IMR-90 (cell line): ENCODE data around the gene ASTN2. TPM values are rescaled to one million over a fixed set of nuclear protein-coding genes. Genes with fewer than 3 reads are reported as not detected.

Experiments used
- ATAC-seq: fragments of 200-7000 bp; cut with Tn5 transposase; 2 replicates; pipeline ENCODE4 v1.9.1; 2020; ENCODE audit warnings: low read depth, mild to moderate bottlenecking, moderate library complexity
- BruUV-seq: library from RNA; stranded (reverse); fragments of 400-500 nt; replicated peaks from 2 replicates; lab custom pipeline; 2021; lab: Mats Ljungman, UMichigan
- CTCF ChIA-PET: fragments of 300-600 bp; formaldehyde crosslinking; extraction: SDS; loops from one replicate; lab custom pipeline; 2021; ENCODE audit warnings: antibody characterized with exemption; lab: Yijun Ruan, JAX
- POLR2A ChIA-PET: fragments of 300-600 bp; sonication (Branson Sonifier 250); formaldehyde crosslinking; loops from one replicate; lab custom pipeline; 2022; ENCODE audit warnings: antibody characterized with exemption; ENCODE audit not compliant: unreplicated experiment; lab: Charles Lee
- DNase-seq: peaks from one replicate; pipeline ENCODE4 v3.0.0; 2013
- H2AFZ ChIP-seq: replicated peaks from 2 replicates; pipeline ENCODE3; 2013; ENCODE audit warnings: low read length, mild to moderate bottlenecking; ENCODE audit not compliant: poor library complexity
- H2AK5ac ChIP-seq: 2 replicates; pipeline ENCODE4 v1.6.1; 2013; ENCODE audit warnings: low read depth, low read length, inconsistent platforms
- H2AK9ac ChIP-seq: replicated peaks from 2 replicates; pipeline ENCODE3; 2013; ENCODE audit warnings: mild to moderate bottlenecking, low read depth, low read length, moderate library complexity; ENCODE audit not compliant: poor library complexity
- H2BK120ac ChIP-seq: 2 replicates; pipeline ENCODE4 v1.6.1; 2013; ENCODE audit warnings: low read depth, low read length, inconsistent platforms
- H2BK15ac ChIP-seq: 3 replicates; pipeline ENCODE4 v1.6.1; 2013; ENCODE audit warnings: low read depth, low read length, inconsistent platforms
- H2BK20ac ChIP-seq: 2 replicates; pipeline ENCODE4 v1.6.1; 2013; ENCODE audit warnings: low read depth, mild to moderate bottlenecking, inconsistent platforms, low read length, moderate library complexity
- H2BK5ac ChIP-seq: 2 replicates; pipeline ENCODE4 v1.6.1; 2013; ENCODE audit warnings: mild to moderate bottlenecking, low read depth, low read length, inconsistent platforms; ENCODE audit not compliant: poor library complexity, severe bottlenecking
- H3K14ac ChIP-seq: replicated peaks from 2 replicates; pipeline ENCODE4 v1.6.1; 2013; ENCODE audit warnings: low read depth, low read length, inconsistent platforms
- H3K18ac ChIP-seq: 2 replicates; pipeline ENCODE4 v1.6.1; 2013; ENCODE audit warnings: low read depth, low read length, control low read depth
- H3K23ac ChIP-seq: 2 replicates; pipeline ENCODE4 v1.6.1; 2013; ENCODE audit warnings: low read depth, low read length, inconsistent platforms
- H3K27ac ChIP-seq: 2 replicates; pipeline ENCODE4 v1.5.1; 2013; ENCODE audit warnings: mild to moderate bottlenecking, control low read depth, low read length; ENCODE audit not compliant: insufficient read depth
- H3K27me3 ChIP-seq: 2 replicates; pipeline ENCODE4 v1.6.1; 2013; ENCODE audit warnings: low read length; ENCODE audit not compliant: control insufficient read depth, insufficient read depth
- H3K36me3 ChIP-seq: 2 replicates; pipeline ENCODE4 v1.6.1; 2013; ENCODE audit warnings: low read length, mixed read lengths; ENCODE audit not compliant: control insufficient read depth, insufficient read depth
- H3K4ac ChIP-seq: 2 replicates; pipeline ENCODE4 v1.6.1; 2013; ENCODE audit warnings: low read depth, low read length, inconsistent platforms
- H3K4me1 ChIP-seq: 2 replicates; pipeline ENCODE4 v1.6.1; 2013; ENCODE audit warnings: low read length, mixed read lengths; ENCODE audit not compliant: control insufficient read depth, insufficient read depth
- H3K4me2 ChIP-seq: 2 replicates; pipeline ENCODE4 v1.6.1; 2013; ENCODE audit warnings: low read depth, mild to moderate bottlenecking, control low read depth, low read length, moderate library complexity
- H3K4me3 ChIP-seq: 2 replicates; pipeline ENCODE4 v1.5.1; 2013; ENCODE audit warnings: low read depth, mild to moderate bottlenecking, control low read depth, low read length, moderate library complexity; ENCODE audit not compliant: insufficient read depth
- H3K56ac ChIP-seq: 2 replicates; pipeline ENCODE4 v1.6.1; 2013; ENCODE audit warnings: low read length, inconsistent platforms; ENCODE audit not compliant: insufficient read depth; ENCODE audit errors: extremely low read depth
- H3K79me1 ChIP-seq, 2 experiments: 2 replicates each; pipeline ENCODE4 v1.6.1; 2013; ENCODE audit warnings: low read length in 2 of 2, inconsistent platforms in 1 of 2, low read depth in 1 of 2
- H3K9ac ChIP-seq: 2 replicates; pipeline ENCODE4 v1.6.1; 2013; ENCODE audit warnings: low read depth, low read length, control low read depth
- H3K9me1 ChIP-seq: 2 replicates; pipeline ENCODE4 v1.6.1; 2013; ENCODE audit warnings: low read length, inconsistent platforms; ENCODE audit not compliant: insufficient read depth
- H3K9me3 ChIP-seq: 2 replicates; pipeline ENCODE4 v1.6.1; 2013; ENCODE audit warnings: low read length; ENCODE audit not compliant: control insufficient read depth, insufficient read depth
- H4K20me1 ChIP-seq: 2 replicates; pipeline ENCODE4 v1.6.1; 2013; ENCODE audit warnings: low read length, inconsistent platforms; ENCODE audit not compliant: insufficient read depth
- H4K5ac ChIP-seq: 2 replicates; pipeline ENCODE4 v1.6.1; 2013; ENCODE audit warnings: mild to moderate bottlenecking, low read depth, low read length, control low read depth
- H4K8ac ChIP-seq, 2 experiments: 2 replicates each; pipeline ENCODE4 v1.6.1; 2013; ENCODE audit warnings: low read depth in 2 of 2, low read length in 2 of 2, control low read depth in 1 of 2, inconsistent platforms in 1 of 2
- H4K91ac ChIP-seq: 2 replicates; pipeline ENCODE4 v1.6.1; 2013; ENCODE audit warnings: low read depth, low read length, inconsistent platforms; ENCODE audit not compliant: insufficient read depth
- CTCF ChIP-seq: conservative IDR thresholded peaks from 2 replicates; pipeline ENCODE4 v1.5.1; 2012; ENCODE audit warnings: mild to moderate bottlenecking, low read depth, low read length, improper control_type of control experiment
- WGBS, 2 experiments: methylation state at CpG; one replicate each; pipeline versions ENCODE4 v1.1.5 to v1.1.7; 2013; ENCODE audit warnings: missing lambda C conversion rate in 2 of 2; ENCODE audit not compliant: insufficient read length in 1 of 2; ENCODE audit errors: extremely low coverage in 2 of 2; 5-methylcytosine and 5-hydroxymethylcytosine counted together
- dilution Hi-C: fragments of 300-500 bp; cut with HindIII; formaldehyde crosslinking; loops from one replicate; pipeline ENCODE4 v1.14.3; 2018; ENCODE audit warnings: low sequenced_read_pairs; ENCODE audit not compliant: unreplicated experiment
- in situ Hi-C: fragments of 300-500 bp; cut with MboI; formaldehyde crosslinking; loops from 3 replicates; pipeline ENCODE4 v1.14.3; 2019; ENCODE audit warnings: low sequenced_read_pairs, inconsistent platforms, mixed read lengths
- intact Hi-C: fragments of 100-400 bp; cut with micrococcal nuclease; formaldehyde crosslinking; loops from 2 replicates; pipeline ENCODE4 v1.10.0; 2022
- polyA plus RNA-seq, 3 experiments: library from polyadenylated mRNA; depleted of rRNA; stranded (reverse); fragments of >200 nt; gene quantifications; 2 replicates each; pipeline ENCODE4 v1.2.3, GENCODE V29; 2012; ENCODE audit warnings: low replicate concordance in 1 of 3
- total RNA-seq: library from RNA; depleted of rRNA; stranded (reverse); fragments of >200 nt; gene quantifications from 2 replicates; pipeline ENCODE4 v1.2.3, GENCODE V29; 2012

Gene ASTN2
- total and polyA plus RNA-seq, 2 of the 4 experiments (the other 2 are of a cell fraction): 3.8 to 6.8 TPM

- Histone ChIP-seq H2BK120ac (no peak overlapping the region), H3K9ac (no peak overlapping the region), H3K27me3 (no peaks in the 10 kb centered on the region), H4K5ac (no peak overlapping the region), H3K4me1 (no peaks in the 10 kb centered on the region), H4K20me1 (no peaks in the 10 kb centered on the region), H2AK9ac (no peak overlapping the region), H3K27ac (no peak overlapping the region), H3K4me2 (no peak overlapping the region), H2BK20ac (no peak overlapping the region), H3K9me3 (no peaks in the 10 kb centered on the region), H4K8ac (no peak overlapping the region), H4K91ac (no peak overlapping the region), H3K18ac (no peak overlapping the region), H3K23ac (no peak overlapping the region), H3K36me3 (no peaks in the 10 kb centered on the region), H3K56ac (no peak overlapping the region), H2AK5ac (no peak overlapping the region), H2AFZ (no peak overlapping the region), H3K14ac (no peak overlapping the region), H2BK15ac (no peak overlapping the region), H3K4me3 (no peak overlapping the region), H2BK5ac (no peak overlapping the region), H3K9me1 (no peaks in the 10 kb centered on the region), H3K4ac (no peak overlapping the region), H3K79me1 (no peaks in the 10 kb centered on the region)
- in situ Hi-C loops (no loop called here), intact Hi-C loops (no loop called here), dilution Hi-C loops (no loop called here)
- ChIA-PET POLR2A (no interaction called here), CTCF (no interaction called here)
- no peak for DNase-seq
- no peak for TF ChIP-seq CTCF
- 100% methylated on average over 1 of the region's 2 CpGs; no CpG with 5 or more reads in 1 of the 2 experiments for WGBS, 2 experiments
- no TSS peak for BruUV-seq
- ATAC-seq: no peak
Observed at GRCh38 chr9:116417464-116417863, 997.4 kb downstream of the ASTN2 start.
